K562 (cell line): Measurements from ENCODE around the gene PLIN5. TPM values are rescaled to one million over a fixed set of nuclear protein-coding genes. Genes with fewer than 3 reads are reported as not detected.
A peak's percentile ranks its signal among the peaks of the same experiment; 100 is the strongest.

Experiments
- BRD4 ChIP-seq: fragments of 200-600 bp; sonication (generic); IDR thresholded peaks from 2 replicates; pipeline ENCODE4 v1.6.1; 2017; ENCODE audit warnings: inconsistent platforms
- CXXC5 ChIP-seq: fragments of 250-450 bp; sonication (Bioruptor Pico); IDR thresholded peaks from 2 replicates; pipeline ENCODE4 v1.8.0; 2022; ENCODE audit warnings: inconsistent platforms, mild to moderate bottlenecking, moderate library complexity
- E4F1 ChIP-seq: fragments of 250-450 bp; sonication (Bioruptor Pico); IDR thresholded peaks from 2 replicates; pipeline ENCODE4 v1.5.0; 2021; ENCODE audit warnings: mild to moderate bottlenecking, borderline replicate concordance
- FOXA1 ChIP-seq: fragments of 450-650 bp; IDR thresholded peaks from 2 replicates; pipeline ENCODE4 v1.6.1; 2016; ENCODE audit warnings: mild to moderate bottlenecking, borderline replicate concordance
- FOXP4 ChIP-seq: sonication (generic); formaldehyde crosslinking; IDR thresholded peaks from 2 replicates; pipeline ENCODE4 v1.8.0; 2022; ENCODE audit warnings: mild to moderate bottlenecking, missing genetic modification reagents, borderline replicate concordance
- HNRNPL ChIP-seq: fragments of 200-400 bp; formaldehyde crosslinking; IDR thresholded peaks from 2 replicates; pipeline ENCODE4 v1.6.1; 2017; ENCODE audit warnings: low read depth, mild to moderate bottlenecking, low read length
- MAFG ChIP-seq: fragments of 450-650 bp; conservative IDR thresholded peaks from 2 replicates; pipeline ENCODE4 v1.6.1; 2016; ENCODE audit warnings: missing genetic modification characterization, missing compliant biosample characterization
- NRF1 ChIP-seq, 2 experiments: fragments of 450-650 bp; IDR thresholded peaks in 1 of 2; conservative IDR thresholded peaks in 1 of 2; 2 replicates each; pipeline ENCODE4 v1.6.1; 2014; ENCODE audit warnings: mild to moderate bottlenecking in 2 of 2
- SAFB2 ChIP-seq: fragments of 200-400 bp; formaldehyde crosslinking; IDR thresholded peaks from 2 replicates; pipeline ENCODE4 v1.6.1; 2018; ENCODE audit warnings: borderline replicate concordance, low read length, low read depth, moderate library complexity; ENCODE audit not compliant: severe bottlenecking
- SMAD4 ChIP-seq: fragments of 250-450 bp; sonication (Bioruptor Pico); conservative IDR thresholded peaks from 2 replicates; pipeline ENCODE4 v1.8.0; 2021; ENCODE audit warnings: inconsistent platforms, mild to moderate bottlenecking, moderate library complexity
- SNAPC5 ChIP-seq: fragments of 250-450 bp; sonication (Bioruptor Pico); IDR thresholded peaks from 2 replicates; pipeline ENCODE4 v1.8.0; 2021; ENCODE audit warnings: moderate library complexity, mild to moderate bottlenecking, inconsistent platforms
- USF1 ChIP-seq: sonication (generic); formaldehyde crosslinking; IDR thresholded peaks from 2 replicates; pipeline ENCODE4 v1.9.0; 2022; ENCODE audit warnings: mild to moderate bottlenecking, missing genetic modification reagents
- polyA plus RNA-seq, 8 experiments: library from polyadenylated mRNA; depleted of rRNA in 4 of 8; stranded (reverse) in 5 of 8; unstranded in 3 of 8; fragments of >200 nt; fragmentation: Nextera tagmentation in 2 of 8; fragmentation: Illumina TruSeq in 1 of 8; extraction: Ambion mirVana in 2 of 8; extraction: Trizol in 1 of 8; gene quantifications; 2 replicates each; pipeline versions ENCODE4 v1.2.1 to v1.2.3, GENCODE V29; 2011 to 2014; ENCODE audit warnings: inconsistent platforms in 1 of 8, missing spikeins in 1 of 8
- total RNA-seq, 7 experiments: library from RNA; depleted of rRNA in 6 of 7; stranded (reverse); fragments of >200 nt in 6 of 7; fragmentation: Illumina TruSeq in 2 of 7; extraction: Trizol in 2 of 7; gene quantifications; 2 replicates each; pipeline versions ENCODE4 v1.2.1 to v1.2.3, GENCODE V29; 2011 to 2021; ENCODE audit warnings: low replicate concordance in 1 of 7

PLIN5 gene
- total and polyA plus RNA-seq, 9 of the 15 experiments (the other 6 are each of a cell fraction or from before 2014, with no cell fraction given), result 0.04 to 1.3 (median 0.50) TPM

- TF ChIP-seq FOXP4 (CRISPR knock-in tag) (no peak), E4F1 (CRISPR knock-in tag) (no peak), NRF1 (conservative IDR thresholded peaks at IDR 0.05 in 1 of 2, IDR thresholded peaks at IDR 0.05 in 1 of 2) (peak; percentile 42 to 56; a peak in 3 of 4 replicates), USF1 (CRISPR knock-in tag) (peak; percentile 71), CXXC5 (CRISPR knock-in tag) (no peak), SMAD4 (no peak), MAFG (tag) (no peak), HNRNPL (no peak), SAFB2 (no peak), SNAPC5 (CRISPR knock-in tag) (no peak), BRD4 (no peak), FOXA1 (no peak)
- TF ChIP-seq, all 486 proteins: peak for 4
These were observed 16.5 kb downstream of the PLIN5 start, which contains the start of gene PLIN4 (continued) for GRCh38 chr19:4518345-4519171.
